SU-DHL-6 (cell line): Measurements from ENCODE around the gene AATK.

Experiments
- CTCF ChIP-seq: fragments of 200-600 bp; sonication (generic); IDR thresholded peaks from one replicate; pipeline ENCODE4 v1.5.1; 2017; ENCODE audit warnings: antibody characterized with exemption, mild to moderate bottlenecking, low read length, moderate library complexity; ENCODE audit not compliant: insufficient read depth, poor library complexity, severe bottlenecking
- EZH2phosphoT487 ChIP-seq: fragments of 200-600 bp; sonication (generic), shearing (Covaris generic); conservative IDR thresholded peaks from 2 replicates; pipeline ENCODE4 v1.6.1; 2018; ENCODE audit warnings: mild to moderate bottlenecking, antibody characterized with exemption, low read length, moderate library complexity, mixed read lengths

- TF ChIP-seq CTCF (no peak), EZH2phosphoT487 (no peak)
Observed at GRCh38 chr17:81138083-81138482, 27.9 kb downstream of the AATK start.
